Calu3 (cell line): ENCODE data around the gene TUNAR. TPM values are rescaled to one million over a fixed set of nuclear protein-coding genes. Genes with fewer than 3 reads are reported as not detected.
"Not testable (repeated sequence)": the region's sequence is repeated elsewhere in the genome, so short reads cannot be mapped to it uniquely, and the experiment has no call there.

Experiments
- BruUV-seq: library from RNA; stranded (reverse); fragments of 400-500 nt; replicated peaks from 2 replicates; lab custom pipeline; 2021; lab: Mats Ljungman, UMichigan
- CTCF ChIA-PET: fragments of 300-600 bp; sonication (Branson Sonifier 250); formaldehyde crosslinking; loops from one replicate; lab custom pipeline; 2022; ENCODE audit warnings: antibody characterized with exemption; lab: Charles Lee
- DNase-seq: peaks from one replicate; pipeline ENCODE4 v3.0.0; 2022
- H3K27ac Mint-ChIP-seq: one replicate; pipeline ENCODE4 v1.8.0; 2022; ENCODE audit warnings: mixed read lengths; ENCODE audit not compliant: unreplicated experiment
- H3K27me3 Mint-ChIP-seq: one replicate; pipeline ENCODE4 v1.8.0; 2022; ENCODE audit warnings: mixed read lengths; ENCODE audit not compliant: unreplicated experiment
- H3K36me3 Mint-ChIP-seq: one replicate; pipeline ENCODE4 v1.8.0; 2022; ENCODE audit warnings: mild to moderate bottlenecking, moderate library complexity, mixed read lengths; ENCODE audit not compliant: insufficient read depth, unreplicated experiment
- H3K4me1 Mint-ChIP-seq: one replicate; pipeline ENCODE4 v1.8.0; 2022; ENCODE audit warnings: mild to moderate bottlenecking, low read depth, mixed read lengths; ENCODE audit not compliant: unreplicated experiment
- H3K4me3 Mint-ChIP-seq: one replicate; pipeline ENCODE4 v1.8.0; 2022; ENCODE audit warnings: mild to moderate bottlenecking, low read depth, moderate library complexity, mixed read lengths; ENCODE audit not compliant: unreplicated experiment
- H3K9me3 Mint-ChIP-seq: one replicate; pipeline ENCODE4 v1.8.0; 2022; ENCODE audit warnings: low read depth, mixed read lengths; ENCODE audit not compliant: unreplicated experiment
- intact Hi-C: fragments of 100-400 bp; cut with micrococcal nuclease; formaldehyde crosslinking; loops from one replicate; pipeline ENCODE4 v1.10.0; 2022; ENCODE audit not compliant: unreplicated experiment
- total RNA-seq: library from RNA; stranded (reverse); gene quantifications from 2 replicates; pipeline ENCODE4 v1.2.3, GENCODE V29; 2022
- TF ChIP-seq, protein P1 (sequence below): fragments of 200-600 bp; IDR thresholded peaks from one replicate; pipeline ENCODE4 v1.8.0; 2022; ENCODE audit warnings: antibody characterized with exemption; ENCODE audit not compliant: unreplicated experiment

Gene TUNAR
- total RNA-seq, 1 experiment from 2014 or later = not detected

GRCh38 chr14:95958105-95958504 lies 81.5 kb downstream of the TUNAR start:
- H3K4me3 Mint-ChIP-seq = no peak overlapping the region
- H3K9me3 Mint-ChIP-seq = no peaks in the 10 kb centered on the region
- H3K36me3 Mint-ChIP-seq = no peaks in the 10 kb centered on the region
- H3K27me3 Mint-ChIP-seq = peaks cover 44% of the 10 kb centered on the region
- H3K4me1 Mint-ChIP-seq = no peaks in the 10 kb centered on the region
- intact Hi-C loops = no loop called here
- no peak for DNase-seq
- TF ChIP-seq, protein P1, sequence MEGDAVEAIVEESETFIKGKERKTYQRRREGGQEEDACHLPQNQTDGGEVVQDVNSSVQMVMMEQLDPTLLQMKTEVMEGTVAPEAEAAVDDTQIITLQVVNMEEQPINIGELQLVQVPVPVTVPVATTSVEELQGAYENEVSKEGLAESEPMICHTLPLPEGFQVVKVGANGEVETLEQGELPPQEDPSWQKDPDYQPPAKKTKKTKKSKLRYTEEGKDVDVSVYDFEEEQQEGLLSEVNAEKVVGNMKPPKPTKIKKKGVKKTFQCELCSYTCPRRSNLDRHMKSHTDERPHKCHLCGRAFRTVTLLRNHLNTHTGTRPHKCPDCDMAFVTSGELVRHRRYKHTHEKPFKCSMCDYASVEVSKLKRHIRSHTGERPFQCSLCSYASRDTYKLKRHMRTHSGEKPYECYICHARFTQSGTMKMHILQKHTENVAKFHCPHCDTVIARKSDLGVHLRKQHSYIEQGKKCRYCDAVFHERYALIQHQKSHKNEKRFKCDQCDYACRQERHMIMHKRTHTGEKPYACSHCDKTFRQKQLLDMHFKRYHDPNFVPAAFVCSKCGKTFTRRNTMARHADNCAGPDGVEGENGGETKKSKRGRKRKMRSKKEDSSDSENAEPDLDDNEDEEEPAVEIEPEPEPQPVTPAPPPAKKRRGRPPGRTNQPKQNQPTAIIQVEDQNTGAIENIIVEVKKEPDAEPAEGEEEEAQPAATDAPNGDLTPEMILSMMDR = no peak
- no TSS peak for BruUV-seq
- H3K27ac Mint-ChIP-seq = no peak overlapping the region
- CTCF ChIA-PET = no interaction called here

DNA sequence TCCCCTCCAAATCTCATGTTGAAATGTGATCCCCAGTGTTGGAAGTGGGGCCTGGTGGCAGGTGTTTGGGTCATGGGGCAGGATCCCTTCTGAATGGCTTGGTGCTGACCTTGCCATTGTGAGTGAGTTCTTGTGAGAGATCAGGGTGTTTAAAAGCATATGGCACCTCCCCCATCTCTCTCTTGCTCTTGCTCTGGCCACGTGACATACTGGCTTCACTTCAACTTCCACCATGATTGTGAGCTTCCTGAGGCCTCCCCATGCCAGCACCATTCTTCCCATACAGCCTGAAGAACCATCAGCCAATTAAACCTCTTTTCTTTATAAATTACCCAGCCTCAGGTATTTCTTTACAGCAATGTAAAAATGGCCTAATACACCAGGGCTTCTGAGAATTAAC lies 82.7 kb downstream of the TUNAR start:
- Mint-ChIP-seq H3K9me3 (no peaks in the 10 kb centered on the region), H3K4me1 (no peaks in the 10 kb centered on the region), H3K4me3 (no peak overlapping the region), H3K36me3 (no peaks in the 10 kb centered on the region), H3K27ac (no peak overlapping the region), H3K27me3 (peaks cover 33% of the 10 kb centered on the region)
- BruUV-seq = no TSS peak
- intact Hi-C loops = no loop called here
- CTCF ChIA-PET = no interaction called here
- TF ChIP-seq, protein P1 = no peak
- no peak for DNase-seq

DNA sequence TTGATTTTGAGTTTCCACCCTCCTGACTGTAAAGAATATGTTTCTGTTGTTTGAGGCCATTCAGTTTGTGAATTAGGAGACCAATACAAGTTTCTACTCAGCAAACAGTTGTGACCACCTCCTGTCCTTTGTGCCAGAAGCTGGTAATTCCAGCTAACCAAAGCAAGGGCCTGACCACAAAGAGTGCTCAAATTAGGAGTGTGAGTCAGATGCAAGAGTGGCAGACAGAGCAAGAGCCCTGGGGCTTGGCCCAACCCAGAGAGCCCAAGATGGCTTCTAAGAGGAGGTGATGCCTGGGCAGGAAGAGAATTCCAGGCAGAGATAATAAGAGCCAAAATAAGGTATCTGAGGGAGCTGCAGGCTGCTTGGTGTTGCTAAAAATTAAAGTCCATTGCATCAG lies 84.8 kb downstream of the TUNAR start:
- no peak for DNase-seq

GRCh38 chr14:95964901-95965300 lies 88.3 kb downstream of the TUNAR start:
- intact Hi-C loops = no loop called here
- H3K4me1 Mint-ChIP-seq = no peaks in the 10 kb centered on the region
- BruUV-seq = no TSS peak
- no peaks in the 10 kb centered on the region for H3K9me3 Mint-ChIP-seq
- H3K4me3 Mint-ChIP-seq = no peak overlapping the region
- H3K36me3 Mint-ChIP-seq = no peaks in the 10 kb centered on the region
- TF ChIP-seq, protein P1 = no peak
- H3K27me3 Mint-ChIP-seq = peaks cover 47% of the 10 kb centered on the region
- CTCF ChIA-PET = no interaction called here
- H3K27ac Mint-ChIP-seq = no peak overlapping the region
- DNase-seq = no peak

More for the DNA sequence above, 84.8 kb downstream of the TUNAR start:
- CTCF ChIA-PET = interaction anchor here (0.6 kb wide), 1 partner anchor 17 kb away, joined by 6 read pairs; no protein-coding TSS in a partner anchor
- TF ChIP-seq, protein P1 = no peak
- no peaks in the 10 kb centered on the region for H3K36me3 Mint-ChIP-seq
- H3K27ac Mint-ChIP-seq = no peak overlapping the region
- H3K9me3 Mint-ChIP-seq = no peaks in the 10 kb centered on the region
- no TSS peak for BruUV-seq
- no peaks in the 10 kb centered on the region for H3K4me1 Mint-ChIP-seq
- peaks cover 20% of the 10 kb centered on the region for H3K27me3 Mint-ChIP-seq
- intact Hi-C loops = no loop called here
- H3K4me3 Mint-ChIP-seq = no peak overlapping the region

GRCh38 chr14:95968048-95968447 lies 91.4 kb downstream of the TUNAR start:
- peaks cover 39% of the 10 kb centered on the region for H3K27me3 Mint-ChIP-seq
- not testable (repeated sequence) for H3K27ac Mint-ChIP-seq, BruUV-seq

More at GRCh38 chr14:95968048-95968447, 91.4 kb downstream of the TUNAR start:
- H3K4me1 Mint-ChIP-seq, H3K4me3 Mint-ChIP-seq, intact Hi-C loops, CTCF ChIA-PET, DNase-seq, H3K9me3 Mint-ChIP-seq, H3K36me3 Mint-ChIP-seq: not testable (repeated sequence)

Other genes starting within 250 kb of the TUNAR start
- not detected in 2 replicates for gene TCL1B, start 190.4 kb upstream of the TUNAR start, total RNA-seq
- not detected in 2 replicates for gene TCL1A, start 162.7 kb upstream of the TUNAR start, total RNA-seq
- gene C14orf132, start 162.5 kb downstream of the TUNAR start, total RNA-seq = 1.3 and 2.6 TPM in 2 replicates